AG04449 (cell line): ENCODE data around the gene MYCN.

Source experiments
- CTCF ChIA-PET: fragments of 350-600 bp; formaldehyde crosslinking; extraction: SDS; loops from one replicate; lab custom pipeline; 2021; ENCODE audit warnings: antibody characterized with exemption; lab: Yijun Ruan, JAX
- POLR2A ChIA-PET: fragments of 400-600, 350-600 bp; formaldehyde crosslinking; extraction: SDS; loops from one replicate; lab custom pipeline; 2020; ENCODE audit warnings: antibody characterized with exemption, inconsistent platforms; lab: Yijun Ruan, JAX
- DNase-seq: peaks from one replicate; pipeline ENCODE4 v3.0.0-alpha.2; 2010; ENCODE audit warnings: low read depth, low spot score
- H3K4me3 ChIP-seq: 2 replicates; pipeline ENCODE4 v1.5.1; 2011; ENCODE audit warnings: low read depth, mild to moderate bottlenecking, control low read depth, low read length
- TF ChIP-seq, protein P1 (sequence below): IDR thresholded peaks from one replicate; pipeline ENCODE4 v1.5.1; 2011; ENCODE audit warnings: mild to moderate bottlenecking, moderate library complexity, low read length, control low read depth, inconsistent platforms; ENCODE audit not compliant: insufficient read depth; ENCODE audit errors: missing control alignments

MYCN gene

GRCh38 chr2:15939854-15940660 lies at the start of gene MYCN:
MYCN (plus strand) TSS chr2:15940550; CDS start chr2:15942065, 1,515 bp downstream.
- DNase-seq: no peak
- TF ChIP-seq, protein P1, sequence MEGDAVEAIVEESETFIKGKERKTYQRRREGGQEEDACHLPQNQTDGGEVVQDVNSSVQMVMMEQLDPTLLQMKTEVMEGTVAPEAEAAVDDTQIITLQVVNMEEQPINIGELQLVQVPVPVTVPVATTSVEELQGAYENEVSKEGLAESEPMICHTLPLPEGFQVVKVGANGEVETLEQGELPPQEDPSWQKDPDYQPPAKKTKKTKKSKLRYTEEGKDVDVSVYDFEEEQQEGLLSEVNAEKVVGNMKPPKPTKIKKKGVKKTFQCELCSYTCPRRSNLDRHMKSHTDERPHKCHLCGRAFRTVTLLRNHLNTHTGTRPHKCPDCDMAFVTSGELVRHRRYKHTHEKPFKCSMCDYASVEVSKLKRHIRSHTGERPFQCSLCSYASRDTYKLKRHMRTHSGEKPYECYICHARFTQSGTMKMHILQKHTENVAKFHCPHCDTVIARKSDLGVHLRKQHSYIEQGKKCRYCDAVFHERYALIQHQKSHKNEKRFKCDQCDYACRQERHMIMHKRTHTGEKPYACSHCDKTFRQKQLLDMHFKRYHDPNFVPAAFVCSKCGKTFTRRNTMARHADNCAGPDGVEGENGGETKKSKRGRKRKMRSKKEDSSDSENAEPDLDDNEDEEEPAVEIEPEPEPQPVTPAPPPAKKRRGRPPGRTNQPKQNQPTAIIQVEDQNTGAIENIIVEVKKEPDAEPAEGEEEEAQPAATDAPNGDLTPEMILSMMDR: peak; percentile 55
- POLR2A ChIA-PET: interaction anchor here (0.7 kb wide), 1 partner anchor 10 kb away, joined by 3 read pairs; no protein-coding TSS in a partner anchor
- peak within 1 kb of the TSS; percentile 25; the same call in 1 of the 2 replicates for H3K4me3 ChIP-seq
- CTCF ChIA-PET: interaction anchor here (1.3 to 1.8 kb wide), 2 partner anchors 9 to 669 kb away, joined by 3 to 9 read pairs; no protein-coding TSS in a partner anchor

DNA sequence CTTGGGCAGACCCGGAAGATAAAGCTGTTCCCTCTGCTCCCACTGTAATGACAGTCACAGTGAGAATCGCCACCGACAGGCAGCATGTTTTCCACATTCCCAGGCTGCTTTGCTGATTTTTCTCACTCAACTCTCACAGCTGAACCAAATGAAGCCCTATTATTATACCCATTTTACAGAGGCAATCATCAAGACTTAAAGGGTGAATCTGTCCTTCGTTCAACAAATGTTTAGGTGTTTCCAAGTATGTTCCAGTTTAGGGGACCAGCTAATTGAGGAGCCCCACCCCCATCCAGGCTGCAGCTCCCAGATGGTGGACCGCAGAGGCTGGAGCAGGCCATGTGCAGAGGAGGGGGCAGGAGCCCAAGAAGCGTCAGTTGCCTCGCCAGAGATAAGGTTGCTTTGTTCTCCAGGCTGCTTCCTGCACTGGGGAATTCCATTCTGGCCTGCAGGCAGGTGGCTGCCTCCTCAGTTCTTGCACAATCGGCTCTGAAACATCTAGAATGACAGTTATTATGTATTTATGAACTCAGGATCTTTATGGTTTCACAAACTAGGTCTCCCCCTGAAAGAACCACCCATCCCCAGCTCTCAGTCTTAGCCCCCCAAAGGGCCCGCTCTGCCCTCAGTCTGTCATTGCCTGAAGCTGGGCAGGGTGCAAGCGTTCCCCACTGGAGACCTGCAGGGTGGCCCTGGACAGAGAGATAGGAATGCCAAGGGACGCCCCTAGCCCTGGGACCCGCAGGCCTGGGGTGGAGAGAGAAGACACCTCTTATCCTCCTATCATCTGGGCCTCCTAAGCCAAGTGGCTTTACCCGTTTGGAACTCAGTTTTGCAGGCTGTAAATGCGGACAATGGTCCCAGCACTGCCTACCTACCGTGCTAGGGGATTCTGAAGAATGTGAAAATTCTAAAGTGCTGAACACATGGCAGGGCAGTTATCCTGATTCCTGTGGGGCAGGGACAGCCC lies 49.1 kb upstream of the MYCN start:
- TF ChIP-seq, protein P1: no peak
- DNase-seq: no peak
- ChIA-PET POLR2A (no interaction called here), CTCF (no interaction called here)
- H3K4me3 ChIP-seq: no peak overlapping the region

DNA sequence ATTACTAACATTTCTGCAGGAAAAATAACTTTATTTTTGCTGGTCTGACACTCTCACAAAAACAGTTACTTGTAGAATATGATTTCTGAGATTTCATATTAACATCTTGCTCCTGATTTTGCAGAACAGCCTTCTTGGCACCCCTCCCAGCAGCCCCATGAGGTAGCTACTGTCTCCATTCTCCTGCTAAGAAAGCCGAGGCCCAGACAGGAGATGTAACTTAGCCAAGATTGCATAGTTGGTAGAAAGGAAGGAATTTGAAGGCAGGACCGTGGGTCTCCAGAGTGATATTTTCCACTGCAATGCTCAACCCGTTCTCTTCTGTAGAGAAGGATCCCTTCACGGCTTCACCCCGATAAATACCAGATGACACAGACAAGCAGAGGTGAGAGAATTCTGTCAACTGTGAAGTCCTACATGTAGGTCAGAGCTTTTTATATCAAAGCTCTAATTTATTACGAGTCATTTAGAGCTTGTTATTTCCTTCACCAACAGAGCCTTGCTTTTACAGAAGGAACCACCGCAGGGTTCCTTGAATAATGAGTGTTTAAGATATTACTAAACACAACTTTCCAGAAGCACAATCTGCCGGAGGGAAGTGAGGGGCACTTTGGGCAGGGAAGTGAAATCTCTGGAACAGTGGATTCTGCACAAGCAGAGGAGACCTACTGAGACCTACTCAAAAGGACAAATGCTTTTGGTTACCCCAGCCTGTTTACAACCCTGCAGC lies 48.0 kb upstream of the MYCN start:
- ChIA-PET CTCF (no interaction called here), POLR2A (no interaction called here)
- H3K4me3 ChIP-seq: no peak overlapping the region
- TF ChIP-seq, protein P1: no peak
- no peak for DNase-seq

- CTCF ChIA-PET: no interaction called here
These were observed 47.3 kb upstream of the MYCN start for GRCh38 chr2:15893085-15893484.

DNA sequence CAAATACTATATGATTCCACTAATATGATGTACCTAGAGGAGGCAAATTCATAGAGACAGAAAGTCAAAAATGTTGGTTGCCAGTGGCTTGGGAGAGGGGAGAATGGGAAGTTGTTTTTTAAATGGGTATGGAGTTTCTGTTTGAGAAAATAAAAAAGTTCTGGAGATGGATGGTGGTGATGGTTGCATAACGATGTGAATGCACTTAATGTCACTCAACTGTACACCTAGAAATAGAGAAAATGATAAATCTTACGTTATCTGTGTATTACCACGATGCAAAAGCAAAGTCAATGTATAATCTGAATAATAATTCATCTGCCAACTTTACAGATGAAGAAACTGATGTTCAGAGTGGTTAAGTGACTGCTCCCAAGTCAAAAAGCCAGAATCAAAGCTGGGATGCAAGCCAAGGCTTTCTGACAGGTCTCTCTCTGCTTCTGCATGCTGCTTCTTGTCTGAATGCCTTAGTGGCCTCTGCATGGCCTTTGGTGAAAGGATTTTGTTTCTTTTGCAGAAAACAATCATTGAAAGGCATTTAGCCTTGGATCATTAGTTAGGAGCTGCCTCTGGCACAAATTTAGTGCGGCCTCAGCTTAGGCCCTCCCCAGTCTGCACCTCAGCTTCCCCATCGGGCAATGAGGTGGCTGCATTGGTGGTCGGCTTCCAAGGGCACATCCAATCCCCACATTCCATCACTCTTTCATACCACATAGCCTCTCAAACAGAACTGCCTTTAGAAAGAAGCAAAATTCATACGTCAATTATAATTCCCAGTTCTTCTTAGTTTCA lies 46.5 kb upstream of the MYCN start:
- ChIA-PET CTCF (no interaction called here), POLR2A (no interaction called here)
- DNase-seq: no peak
- TF ChIP-seq, protein P1: no peak
- H3K4me3 ChIP-seq: no peak overlapping the region

More at GRCh38 chr2:15893085-15893484, 47.3 kb upstream of the MYCN start:
- TF ChIP-seq, protein P1: no peak
- POLR2A ChIA-PET: no interaction called here
- no peak for DNase-seq
- no peak overlapping the region for H3K4me3 ChIP-seq
